HCT116 (cell line): ENCODE data around the gene PKHD1.

Experiments
- EZH2 ChIP-seq: fragments of 200-600 bp; sonication (generic); IDR thresholded peaks from 2 replicates; pipeline ENCODE4 v1.6.1; 2017; ENCODE audit warnings: antibody characterized with exemption, mixed run types
- POLR2A ChIP-seq: IDR thresholded peaks from 2 replicates; pipeline ENCODE4 v1.7.0; 2011; ENCODE audit warnings: borderline replicate concordance; ENCODE audit not compliant: insufficient read depth, insufficient read length; ENCODE audit errors: extremely low read depth
- POLR2AphosphoS5 ChIP-seq: IDR thresholded peaks from 2 replicates; pipeline ENCODE4 v1.6.1; 2011; ENCODE audit warnings: mild to moderate bottlenecking, low read depth, low read length, moderate library complexity
- RAD21 ChIP-seq: IDR thresholded peaks from 2 replicates; pipeline ENCODE4 v1.6.1; 2012; ENCODE audit warnings: low read depth, mild to moderate bottlenecking
- YY1 ChIP-seq: IDR thresholded peaks from 2 replicates; pipeline ENCODE4 v1.6.1; 2011; ENCODE audit warnings: low read length, low read depth, moderate library complexity, mild to moderate bottlenecking; ENCODE audit not compliant: insufficient replicate concordance; ENCODE audit errors: extremely low read depth
- ZFX ChIP-seq: fragments of 450-650 bp; IDR thresholded peaks from 2 replicates; pipeline ENCODE4 v1.6.1; 2017
- TF ChIP-seq, protein P1 (sequence below), 3 experiments: fragments of 200-600 bp in 1 of 3; sonication (generic) in 1 of 3; IDR thresholded peaks in 2 of 3; conservative IDR thresholded peaks in 1 of 3; 2 replicates each; pipeline ENCODE4 v1.5.1; 2012 to 2017; ENCODE audit warnings: low read depth in 2 of 3, low read length in 2 of 3, antibody characterized with exemption in 1 of 3, borderline replicate concordance in 1 of 3, control low read depth in 1 of 3, mild to moderate bottlenecking in 1 of 3, mixed read lengths in 1 of 3, mixed run types in 1 of 3, moderate library complexity in 1 of 3; ENCODE audit not compliant: insufficient read depth in 1 of 3
- TF ChIP-seq, protein P2 (sequence below): IDR thresholded peaks from 2 replicates; pipeline ENCODE4 v1.6.1; 2012

GRCh38 chr6:51565472-51565871, 521.9 kb downstream of the PKHD1 start:
- TF ChIP-seq POLR2AphosphoS5 = no peak
- TF ChIP-seq, protein P1, sequence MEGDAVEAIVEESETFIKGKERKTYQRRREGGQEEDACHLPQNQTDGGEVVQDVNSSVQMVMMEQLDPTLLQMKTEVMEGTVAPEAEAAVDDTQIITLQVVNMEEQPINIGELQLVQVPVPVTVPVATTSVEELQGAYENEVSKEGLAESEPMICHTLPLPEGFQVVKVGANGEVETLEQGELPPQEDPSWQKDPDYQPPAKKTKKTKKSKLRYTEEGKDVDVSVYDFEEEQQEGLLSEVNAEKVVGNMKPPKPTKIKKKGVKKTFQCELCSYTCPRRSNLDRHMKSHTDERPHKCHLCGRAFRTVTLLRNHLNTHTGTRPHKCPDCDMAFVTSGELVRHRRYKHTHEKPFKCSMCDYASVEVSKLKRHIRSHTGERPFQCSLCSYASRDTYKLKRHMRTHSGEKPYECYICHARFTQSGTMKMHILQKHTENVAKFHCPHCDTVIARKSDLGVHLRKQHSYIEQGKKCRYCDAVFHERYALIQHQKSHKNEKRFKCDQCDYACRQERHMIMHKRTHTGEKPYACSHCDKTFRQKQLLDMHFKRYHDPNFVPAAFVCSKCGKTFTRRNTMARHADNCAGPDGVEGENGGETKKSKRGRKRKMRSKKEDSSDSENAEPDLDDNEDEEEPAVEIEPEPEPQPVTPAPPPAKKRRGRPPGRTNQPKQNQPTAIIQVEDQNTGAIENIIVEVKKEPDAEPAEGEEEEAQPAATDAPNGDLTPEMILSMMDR (IDR thresholded peaks at IDR 0.05 in 2 of 3, conservative IDR thresholded peaks at IDR 0.05 in 1 of 3; ENCODE audit: borderline replicate concordance in 1 of 3, insufficient read depth in 1 of 3, low read depth in 2 of 3, low read length in 2 of 3) = no peak
- TF ChIP-seq YY1 = no peak
- TF ChIP-seq POLR2A = no peak
- TF ChIP-seq, protein P2, sequence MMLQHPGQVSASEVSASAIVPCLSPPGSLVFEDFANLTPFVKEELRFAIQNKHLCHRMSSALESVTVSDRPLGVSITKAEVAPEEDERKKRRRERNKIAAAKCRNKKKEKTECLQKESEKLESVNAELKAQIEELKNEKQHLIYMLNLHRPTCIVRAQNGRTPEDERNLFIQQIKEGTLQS = no peak
- TF ChIP-seq RAD21 = no peak
- no peak for TF ChIP-seq ZFX
- TF ChIP-seq EZH2 = no peak
